GM12873 (cell line): ENCODE results near the gene SLC18B1.

Source experiments
- TF ChIP-seq, protein P1 (sequence below): IDR thresholded peaks from 2 replicates; pipeline ENCODE4 v1.5.1; 2012; ENCODE audit warnings: low read depth, mild to moderate bottlenecking, moderate library complexity, low read length, control low read depth; ENCODE audit not compliant: insufficient read depth; ENCODE audit errors: missing control alignments

Gene SLC18B1

DNA sequence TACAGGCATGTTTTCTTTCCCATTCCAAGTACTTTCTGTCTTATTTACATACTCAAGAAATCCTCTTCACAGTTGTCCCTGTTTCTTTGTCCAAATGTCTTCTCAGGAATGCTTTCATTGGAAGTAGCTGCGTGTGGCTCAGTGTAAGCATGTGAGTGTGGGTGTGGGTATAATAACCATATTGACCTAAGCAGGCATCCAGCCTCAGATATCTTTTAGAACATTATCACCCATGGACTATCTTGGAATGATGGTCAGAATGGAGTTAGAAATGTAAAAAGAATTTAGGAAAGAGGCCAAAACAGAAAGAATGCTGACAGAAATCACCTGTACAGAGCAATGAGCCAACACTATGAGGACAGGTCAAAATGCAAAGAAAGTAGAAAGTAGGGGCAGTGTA is 57.2 kb downstream of the SLC18B1 start:
- TF ChIP-seq, protein P1, sequence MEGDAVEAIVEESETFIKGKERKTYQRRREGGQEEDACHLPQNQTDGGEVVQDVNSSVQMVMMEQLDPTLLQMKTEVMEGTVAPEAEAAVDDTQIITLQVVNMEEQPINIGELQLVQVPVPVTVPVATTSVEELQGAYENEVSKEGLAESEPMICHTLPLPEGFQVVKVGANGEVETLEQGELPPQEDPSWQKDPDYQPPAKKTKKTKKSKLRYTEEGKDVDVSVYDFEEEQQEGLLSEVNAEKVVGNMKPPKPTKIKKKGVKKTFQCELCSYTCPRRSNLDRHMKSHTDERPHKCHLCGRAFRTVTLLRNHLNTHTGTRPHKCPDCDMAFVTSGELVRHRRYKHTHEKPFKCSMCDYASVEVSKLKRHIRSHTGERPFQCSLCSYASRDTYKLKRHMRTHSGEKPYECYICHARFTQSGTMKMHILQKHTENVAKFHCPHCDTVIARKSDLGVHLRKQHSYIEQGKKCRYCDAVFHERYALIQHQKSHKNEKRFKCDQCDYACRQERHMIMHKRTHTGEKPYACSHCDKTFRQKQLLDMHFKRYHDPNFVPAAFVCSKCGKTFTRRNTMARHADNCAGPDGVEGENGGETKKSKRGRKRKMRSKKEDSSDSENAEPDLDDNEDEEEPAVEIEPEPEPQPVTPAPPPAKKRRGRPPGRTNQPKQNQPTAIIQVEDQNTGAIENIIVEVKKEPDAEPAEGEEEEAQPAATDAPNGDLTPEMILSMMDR: no peak

DNA sequence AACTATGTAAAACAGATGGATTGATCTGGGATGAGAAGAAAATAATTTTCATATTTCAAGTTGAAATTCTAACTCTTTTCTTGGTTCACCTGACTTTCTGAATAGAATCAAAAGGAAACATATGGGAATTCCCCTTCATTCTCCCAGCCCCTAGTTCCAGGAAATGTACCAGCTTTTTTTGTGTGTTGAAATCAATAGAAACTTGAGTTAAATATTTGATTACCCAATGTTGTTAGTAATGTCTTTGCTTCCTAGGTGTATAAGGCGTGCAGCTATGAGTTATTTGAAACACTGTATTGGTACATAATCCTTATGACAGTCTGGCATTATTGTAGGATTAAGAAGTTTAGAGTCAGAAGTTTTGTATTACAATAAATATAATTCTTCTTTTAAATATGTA is 62.2 kb downstream of the SLC18B1 start:
- TF ChIP-seq, protein P1: no peak

DNA sequence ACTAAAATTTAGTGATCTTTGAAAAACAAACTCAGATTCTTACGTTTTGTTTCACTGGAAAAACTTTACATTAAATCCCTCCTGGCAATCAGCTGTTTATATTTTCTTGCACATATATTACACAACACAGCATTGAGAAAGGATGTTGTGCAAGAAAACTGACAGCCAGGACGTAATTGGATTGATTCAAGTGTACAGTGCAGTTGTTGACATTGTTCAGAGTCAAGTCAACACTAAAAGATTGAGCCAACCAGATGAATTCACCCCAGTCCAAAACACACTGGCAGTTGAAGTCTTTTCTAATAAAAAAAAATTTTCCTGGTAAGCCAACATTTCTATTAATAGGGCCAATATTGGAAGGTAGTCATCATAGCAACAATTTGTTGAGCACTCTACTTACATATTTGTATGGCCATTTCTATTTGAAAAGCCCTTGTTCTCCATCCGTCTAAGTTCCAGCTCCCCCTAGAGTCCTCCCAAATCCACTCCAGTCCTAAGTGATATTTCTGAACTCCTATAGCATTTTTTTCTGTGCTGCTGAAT is 63.7 kb downstream of the SLC18B1 start:
- TF ChIP-seq, protein P1: peak; percentile 18

DNA sequence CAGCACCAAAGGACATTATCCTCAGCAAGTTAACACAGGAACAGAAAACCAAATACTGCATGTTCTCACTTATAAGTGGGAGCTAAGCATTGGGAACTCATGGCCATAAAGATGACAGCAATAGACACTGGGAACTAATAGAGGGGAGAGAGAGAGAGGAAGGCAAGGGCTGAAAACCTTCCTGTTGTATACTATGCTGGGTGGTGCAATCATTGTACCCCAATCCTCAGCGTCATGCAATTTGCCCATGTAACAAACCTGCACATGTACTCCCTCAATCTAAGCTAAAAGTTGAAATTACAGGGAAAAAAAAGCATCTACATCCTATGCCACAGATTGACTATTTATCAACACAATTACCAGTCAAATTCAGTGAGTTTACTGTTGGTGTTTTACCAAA is 64.6 kb downstream of the SLC18B1 start:
- TF ChIP-seq, protein P1: no peak

DNA sequence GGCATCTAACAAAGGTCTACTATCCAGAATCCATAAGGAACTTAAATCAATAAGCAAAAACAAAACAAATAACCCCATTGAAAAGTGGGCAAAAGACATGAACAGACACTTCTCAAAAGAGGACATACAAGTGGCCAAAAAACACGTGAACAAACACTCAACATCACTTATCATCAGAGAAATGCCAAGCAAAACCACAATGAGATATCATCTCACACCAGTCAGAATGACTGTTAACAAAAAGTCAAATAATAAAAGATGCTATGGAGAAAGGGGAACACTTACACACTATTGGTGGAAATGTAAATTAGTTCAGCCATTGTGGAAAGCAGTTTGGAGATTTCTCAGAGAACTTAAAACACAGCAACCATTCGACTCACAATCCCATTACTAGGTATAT is 65.2 kb downstream of the SLC18B1 start:
- TF ChIP-seq, protein P1: no peak

DNA sequence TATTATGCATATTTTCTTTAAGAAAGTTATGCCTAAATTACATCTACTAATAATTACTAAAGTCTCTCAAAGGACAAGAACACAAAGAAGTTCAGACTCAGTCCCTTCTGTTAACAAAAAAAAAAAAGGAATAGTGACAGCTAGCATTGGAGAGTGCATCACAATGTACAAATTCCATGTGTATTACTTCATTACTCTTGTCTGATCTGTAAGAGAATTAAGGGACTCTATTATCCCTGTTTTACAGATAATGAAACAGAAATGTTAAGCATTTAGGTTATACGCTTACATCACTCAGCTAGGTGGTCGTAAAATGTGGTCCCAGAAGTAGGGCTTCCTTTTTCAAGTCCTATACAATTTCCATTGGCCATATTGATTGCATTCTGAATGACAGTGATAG is 67.4 kb downstream of the SLC18B1 start:
- TF ChIP-seq, protein P1: no peak

DNA sequence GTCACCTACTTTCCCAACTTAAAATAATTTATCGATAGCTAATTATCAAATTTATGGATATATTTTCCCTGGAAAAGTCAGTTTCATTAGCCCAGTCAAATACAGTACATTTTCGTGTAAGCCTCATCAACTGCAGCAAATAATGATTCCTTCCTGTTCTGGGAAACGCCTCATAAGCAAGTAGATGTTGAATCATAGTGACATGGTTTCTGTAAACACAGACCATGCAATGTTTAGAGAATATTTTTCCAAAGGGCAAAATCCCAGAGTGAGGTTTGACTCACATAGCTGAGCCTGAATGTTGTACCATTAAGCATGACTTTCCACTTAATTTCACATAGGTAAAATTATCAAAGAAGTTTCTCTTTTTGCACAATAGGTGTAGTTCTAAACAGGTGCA is 67.9 kb downstream of the SLC18B1 start:
- TF ChIP-seq, protein P1: no peak
